Dermis microvascular lymphatic vessel endothelial cell (primary cell): ENCODE results near the gene ARG2. TPM values are rescaled to one million over a fixed set of nuclear protein-coding genes. Genes with fewer than 3 reads are reported as not detected.

Source experiments
- DNase-seq, 2 donors: peaks; one replicate each; pipeline versions ENCODE4 v3.0.0 to v3.0.0-alpha.2; 2010; ENCODE audit warnings: low read depth in 2 of 2
- total RNA-seq: library from RNA; depleted of rRNA; stranded (reverse); fragments of >200 nt; gene quantifications from 2 replicates; pipeline ENCODE4 v1.2.1, GENCODE V29; 2014

Gene ARG2
- total RNA-seq, 1 donor from 2014 or later, result 39.7 TPM

DNA sequence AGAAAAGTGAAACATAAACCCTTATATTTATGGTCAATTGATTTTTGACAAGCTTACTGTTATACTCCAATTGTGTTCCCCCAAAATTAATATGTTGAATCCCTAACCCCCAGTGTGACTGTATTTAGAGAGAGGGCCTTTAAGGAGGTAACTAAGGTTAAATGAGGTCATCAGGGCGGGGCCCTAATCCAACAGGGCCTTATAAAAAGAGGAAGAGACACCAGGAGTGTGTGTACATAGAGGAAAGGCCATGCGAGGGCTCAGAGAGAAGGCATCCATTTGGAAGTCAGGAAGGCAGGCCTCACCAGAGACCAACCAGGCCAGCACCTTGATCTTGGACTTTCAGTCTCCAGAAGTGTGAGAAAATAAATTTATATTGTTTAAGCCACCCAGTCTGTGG lies 61.2 kb downstream of the ARG2 start:
- no peak for DNase-seq

- no peak for DNase-seq
These were observed 64.1 kb downstream of the ARG2 start for GRCh38 chr14:67683842-67684241.

- DNase-seq, result no peak
These were observed 70.3 kb downstream of the ARG2 start for GRCh38 chr14:67690011-67690410.

- DNase-seq, result peak; percentile 81 to 98
These were observed 75.2 kb downstream of the ARG2 start for GRCh38 chr14:67694791-67695393.

DNA sequence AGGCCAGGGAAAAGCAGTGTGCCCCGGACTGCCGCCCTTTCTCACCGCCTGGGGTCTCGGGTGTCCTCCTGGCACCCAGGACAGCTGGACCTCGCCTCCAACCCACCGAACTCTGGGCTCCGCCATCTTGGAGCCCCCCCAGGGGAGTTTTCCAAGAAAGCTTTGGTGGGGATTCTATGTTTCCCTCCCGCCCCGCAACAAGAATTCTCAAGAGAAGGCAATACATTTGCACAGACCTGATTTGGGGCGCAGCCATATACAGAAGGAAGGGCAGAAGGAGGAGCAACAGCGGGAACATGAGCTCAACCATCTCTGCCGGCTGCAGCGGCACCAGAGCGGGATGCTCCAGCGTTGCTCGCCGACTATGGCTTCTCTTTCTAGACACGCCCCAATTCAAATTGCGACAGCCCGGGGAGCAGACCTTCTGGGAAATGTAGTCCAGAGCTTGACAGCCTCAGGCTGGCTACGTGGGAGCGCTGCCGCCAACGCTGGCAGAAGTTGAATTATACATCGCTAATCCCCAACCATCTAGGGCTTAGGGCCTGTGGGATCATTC lies 75.8 kb downstream of the ARG2 start, which contains the start of gene RDH11:
RDH11 (minus strand) TSS at position 371 of the 556 bp plus-strand sequence; CDS start at position 310, 61 bp downstream.
- DNase-seq, result peak; percentile 82 to 92

GRCh38 chr14:67697006-67697405 lies 77.3 kb downstream of the ARG2 start:
- no peak for DNase-seq

DNA sequence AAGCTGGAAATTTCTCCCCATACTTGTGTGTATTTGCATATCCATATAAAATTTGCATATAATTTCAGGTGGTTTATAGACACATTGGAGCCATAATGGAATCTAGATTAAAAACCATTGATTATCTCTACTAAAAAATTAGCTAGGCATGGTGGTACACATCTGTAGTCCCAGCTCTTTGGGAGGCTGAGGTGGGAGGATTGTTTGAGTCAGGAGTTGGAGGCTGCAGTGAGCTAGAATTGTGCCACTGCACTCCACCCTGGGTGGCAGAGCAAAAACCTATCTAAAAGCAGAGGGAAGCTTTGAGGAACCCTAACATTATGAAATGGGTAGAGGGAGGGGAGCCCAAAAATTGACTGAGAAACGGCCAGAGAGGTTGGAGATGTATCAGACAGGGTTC lies 78.5 kb downstream of the ARG2 start:
- DNase-seq, result no peak

Other genes starting within 250 kb of the ARG2 start
- 0.51 and 5.5 TPM in 2 replicates for gene PLEK2, start 207.8 kb upstream of the ARG2 start, total RNA-seq
- gene TMEM229B, start 131.2 kb upstream of the ARG2 start, total RNA-seq, result 0.64 and 1.1 TPM in 2 replicates
- 0.13 TPM in 2 replicates for gene PLEKHH1, start 86.6 kb upstream of the ARG2 start, total RNA-seq
- 9.2 and 14.2 TPM in 2 replicates for gene PIGH, start 19.7 kb upstream of the ARG2 start, total RNA-seq
- 36.2 and 51.2 TPM in 2 replicates for gene VTI1B, start 54.7 kb downstream of the ARG2 start, total RNA-seq
- 77.0 and 84.6 TPM in 2 replicates for gene RDH11, start 75.8 kb downstream of the ARG2 start, total RNA-seq
- not detected in 2 replicates for gene RDH12, start 82.0 kb downstream of the ARG2 start, total RNA-seq
- 12.6 and 17.2 TPM in 2 replicates for gene ZFYVE26, start 196.7 kb downstream of the ARG2 start, total RNA-seq
- 6.3 and 9.2 TPM in 2 replicates for gene RAD51B, start 199.9 kb downstream of the ARG2 start, total RNA-seq